ENCODE measurements around the gene ZNF598.
"Not testable (repeated sequence)": the region's sequence is repeated elsewhere in the genome, so short reads cannot be mapped to it uniquely, and the experiment has no call there.

The ZNF598 gene

DNA sequence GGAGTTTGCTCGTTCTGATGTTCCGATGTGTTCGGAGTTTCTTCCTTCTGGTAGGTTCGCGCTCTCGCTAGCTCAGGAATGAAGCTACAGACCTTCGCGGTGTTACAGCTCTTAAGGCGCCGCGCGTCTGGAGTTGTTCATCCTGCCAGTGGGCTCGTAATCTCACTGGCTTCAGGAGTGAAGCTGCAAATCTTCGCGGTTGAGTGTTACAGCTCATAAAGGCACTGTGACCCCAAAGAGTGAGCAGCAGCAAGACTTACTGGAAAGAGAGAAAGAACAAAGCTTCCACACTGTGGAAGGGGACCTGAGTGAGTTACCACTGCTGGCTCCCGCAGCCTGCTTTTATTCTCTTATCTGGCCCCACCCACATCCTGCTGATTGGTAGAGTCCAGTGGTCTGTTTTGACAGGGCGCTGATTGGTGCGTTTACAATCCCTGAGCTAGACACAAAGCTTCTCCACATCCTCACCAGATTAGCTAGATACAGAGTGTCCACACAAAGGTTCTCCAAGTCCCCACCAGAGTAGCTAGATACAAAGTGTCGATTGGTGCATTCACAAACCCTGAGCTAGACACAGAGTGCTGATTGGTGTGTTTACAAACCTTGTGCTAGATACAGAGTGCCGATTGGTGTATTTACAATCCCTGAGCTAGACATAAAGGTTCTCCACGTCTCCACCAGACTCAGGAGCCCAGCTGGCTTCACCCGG lies 52.0 kb downstream of the ZNF598 start:
- not testable (repeated sequence) for DNase-seq

- no peak for DNase-seq
These were observed 55.9 kb downstream of the ZNF598 start for GRCh38 chr16:1953734-1954133.

GRCh38 chr16:1950559-1950958 lies 59.1 kb downstream of the ZNF598 start:
- no peak for DNase-seq

DNA sequence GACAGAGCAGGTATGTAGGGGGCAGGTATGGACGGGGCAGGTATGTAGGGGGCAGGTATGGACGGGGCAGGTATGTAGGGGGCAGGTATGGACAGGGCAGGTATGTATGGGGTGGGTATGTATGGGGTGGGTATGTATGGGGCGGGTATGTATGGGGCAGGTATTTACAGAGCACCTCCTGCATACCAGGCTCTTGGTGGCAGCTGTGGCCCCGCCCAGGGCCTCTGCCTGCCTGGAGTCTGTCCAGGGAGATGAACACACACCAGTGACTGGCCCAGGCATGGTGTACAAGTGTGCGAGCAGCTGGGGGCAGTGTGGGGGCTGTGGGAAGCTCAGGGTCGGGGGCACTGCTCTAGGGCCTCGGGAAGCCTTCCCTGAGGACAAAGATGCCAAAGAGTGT lies 59.6 kb downstream of the ZNF598 start:
- no peak for DNase-seq

DNA sequence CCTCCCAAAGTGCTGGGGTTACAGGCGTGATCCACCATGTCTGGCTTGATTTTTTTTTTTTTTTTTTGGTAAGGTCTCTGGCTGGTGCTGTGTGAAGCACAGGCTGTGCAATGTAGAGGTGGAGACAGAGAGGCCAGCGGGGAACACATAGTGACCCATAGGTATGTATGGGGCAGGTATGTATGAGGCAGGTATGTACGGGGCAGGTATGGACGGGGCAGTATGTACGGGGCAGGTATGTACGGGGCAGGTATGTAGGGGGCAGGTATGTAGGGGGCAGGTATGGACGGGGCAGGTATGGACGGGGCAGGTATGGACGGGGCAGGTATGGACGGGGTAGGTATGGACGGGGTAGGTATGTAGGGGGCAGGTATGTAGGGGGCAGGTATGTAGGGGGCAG lies 60.1 kb downstream of the ZNF598 start:
- no peak for DNase-seq
